IPS-20b (cell line): Measurements from ENCODE around the gene TMEM181.

Experiments
- H3K27ac ChIP-seq: one replicate; pipeline ENCODE4 v1.5.1; 2013; ENCODE audit warnings: low read length
- H3K27me3 ChIP-seq: 2 replicates; pipeline ENCODE4 v1.6.1; 2013; ENCODE audit warnings: mild to moderate bottlenecking, low read length, inconsistent platforms; ENCODE audit not compliant: insufficient read depth
- H3K36me3 ChIP-seq: 2 replicates; pipeline ENCODE4 v1.6.1; 2013; ENCODE audit warnings: low read depth, mild to moderate bottlenecking, inconsistent platforms, low read length, moderate library complexity; ENCODE audit not compliant: insufficient read depth
- H3K4me1 ChIP-seq: 2 replicates; pipeline ENCODE4 v1.6.1; 2013; ENCODE audit warnings: mild to moderate bottlenecking, control low read depth, inconsistent platforms, low read length, moderate library complexity; ENCODE audit not compliant: insufficient read depth
- H3K4me3 ChIP-seq: 2 replicates; pipeline ENCODE4 v1.5.1; 2013; ENCODE audit warnings: mild to moderate bottlenecking, low read length, inconsistent platforms
- H3K9ac ChIP-seq: 2 replicates; pipeline ENCODE4 v1.6.1; 2013; ENCODE audit warnings: low read depth, mild to moderate bottlenecking, inconsistent platforms, low read length, moderate library complexity
- H3K9me3 ChIP-seq: 2 replicates; pipeline ENCODE4 v1.6.1; 2013; ENCODE audit warnings: mild to moderate bottlenecking, low read depth, low read length, inconsistent platforms; ENCODE audit not compliant: insufficient read depth

Gene TMEM181

DNA sequence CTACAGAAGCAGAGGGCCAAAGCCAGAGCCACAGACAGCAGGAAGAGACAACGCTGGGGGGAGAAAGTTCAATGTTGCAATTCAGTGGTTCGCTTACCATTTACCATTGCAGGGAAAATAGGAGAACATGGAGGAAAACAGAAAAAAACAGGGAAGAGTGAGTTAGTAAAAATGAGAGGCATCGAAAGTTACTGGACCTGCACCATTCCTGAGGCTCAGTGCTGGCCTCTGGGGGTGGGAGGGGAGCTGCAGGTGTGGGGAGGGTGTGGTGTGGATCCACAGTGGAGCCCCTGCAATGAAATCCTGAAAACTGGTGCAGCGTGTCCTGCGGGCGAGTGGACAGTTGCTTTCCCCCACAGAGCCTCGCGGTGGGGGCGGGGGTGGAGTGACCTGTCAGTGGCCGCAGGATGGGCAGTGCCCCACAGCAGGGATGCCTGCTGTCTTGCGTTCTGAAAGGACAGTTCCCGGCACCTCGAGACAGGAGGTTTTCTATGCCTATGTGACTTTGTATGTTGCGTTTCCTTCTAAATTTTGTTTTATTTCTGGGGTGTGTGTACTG is 5.7 kb downstream of the TMEM181 start:
- Histone ChIP-seq H3K9ac (no peak overlapping the region), H3K27ac (no peak overlapping the region), H3K36me3 (no peaks in the 10 kb centered on the region), H3K4me1 (0 out of 2 replicates have a peak, but pooled peaks cover 4% of the 10 kb centered on the region), H3K27me3 (no peaks in the 10 kb centered on the region), H3K4me3 (no peak overlapping the region), H3K9me3 (no peaks in the 10 kb centered on the region)

DNA sequence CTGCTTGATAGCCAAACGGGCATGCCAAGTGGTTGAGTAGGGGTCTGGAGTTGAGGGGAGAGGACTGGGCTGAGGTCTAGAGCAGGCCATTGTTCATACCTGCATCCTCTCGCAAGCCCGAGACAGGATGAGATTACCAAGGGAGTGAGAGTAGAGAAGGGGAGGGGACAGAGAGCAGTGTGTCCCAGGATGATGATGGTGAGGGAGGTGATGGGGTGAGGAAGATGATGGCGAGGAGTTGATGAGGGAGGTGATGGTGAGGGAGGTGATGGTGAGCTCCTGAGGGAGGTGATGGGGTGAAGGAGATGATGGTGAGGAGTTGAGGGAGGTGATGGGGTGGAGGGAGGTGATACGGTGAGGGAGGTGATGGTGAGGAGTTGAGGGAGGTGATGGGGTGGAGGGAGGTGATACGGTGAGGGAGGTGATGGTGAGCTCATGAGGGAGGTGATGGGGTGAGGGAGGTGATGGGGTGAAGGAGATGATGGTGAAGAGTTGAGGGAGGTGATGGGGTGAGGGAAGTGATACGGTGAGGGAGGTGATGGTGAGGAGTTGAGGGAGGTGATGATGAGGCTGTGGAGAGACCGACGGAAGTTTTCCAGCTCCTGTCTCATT is 6.4 kb downstream of the TMEM181 start:
- Histone ChIP-seq H3K27ac (no peak overlapping the region), H3K4me1 (0 out of 2 replicates have a peak, but pooled peaks cover 2% of the 10 kb centered on the region), H3K4me3 (no peak overlapping the region), H3K9me3 (no peaks in the 10 kb centered on the region), H3K36me3 (no peaks in the 10 kb centered on the region), H3K9ac (no peak overlapping the region), H3K27me3 (no peaks in the 10 kb centered on the region)

DNA sequence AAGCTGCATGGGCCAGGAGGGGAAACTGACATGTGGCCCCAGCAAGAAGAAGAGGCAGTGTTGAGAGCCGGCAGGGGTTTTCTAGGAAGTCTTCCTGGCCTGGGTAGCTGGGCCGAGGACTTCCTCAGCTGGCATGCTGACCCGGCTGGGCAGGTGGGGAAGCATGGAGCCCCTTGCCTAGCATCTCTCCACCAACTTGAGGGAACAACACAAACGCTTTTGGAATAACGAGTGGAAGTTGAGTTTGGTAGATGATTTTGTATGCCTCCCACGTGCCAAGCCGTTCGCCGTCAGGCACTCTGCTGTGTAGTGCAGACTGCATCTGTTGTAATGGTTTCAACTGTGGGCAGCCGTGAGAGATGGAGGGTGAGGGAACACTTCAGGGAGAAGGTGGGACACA is 7.3 kb downstream of the TMEM181 start:
- Histone ChIP-seq H3K27ac (no peak overlapping the region), H3K9ac (no peak overlapping the region), H3K4me1 (no peaks in the 10 kb centered on the region), H3K36me3 (0 out of 2 replicates have a peak, but pooled peaks cover 3% of the 10 kb centered on the region), H3K4me3 (no peak overlapping the region), H3K27me3 (no peaks in the 10 kb centered on the region), H3K9me3 (no peaks in the 10 kb centered on the region)

DNA sequence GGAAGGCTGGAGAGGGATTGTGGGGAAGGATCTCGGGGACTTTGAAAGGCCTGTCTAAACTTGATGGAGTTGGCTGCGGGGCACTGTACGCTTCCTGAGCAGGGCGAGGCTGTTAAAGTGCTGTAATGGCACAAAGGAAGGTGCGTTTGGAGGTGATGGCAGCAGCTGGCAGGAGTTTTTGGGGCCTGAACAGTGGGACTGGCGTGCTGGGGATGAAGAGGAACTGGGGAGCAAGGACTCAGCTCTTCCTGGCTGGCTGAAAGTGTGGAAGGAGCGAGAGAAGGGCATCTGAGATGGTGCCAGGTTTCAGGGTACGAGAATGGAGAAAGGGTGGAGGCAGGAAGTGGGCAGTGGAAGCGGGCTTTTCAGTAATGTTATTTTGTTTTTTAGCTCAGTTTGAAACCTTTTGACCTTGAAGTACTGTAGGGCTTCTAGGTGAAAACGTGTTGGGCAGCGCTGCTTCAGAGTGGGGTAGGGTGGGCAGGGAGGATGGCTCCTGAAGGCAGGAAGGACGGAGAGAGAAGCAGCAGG is 8.0 kb downstream of the TMEM181 start:
- H3K27ac ChIP-seq: no peak overlapping the region
- H3K9me3 ChIP-seq: no peaks in the 10 kb centered on the region
- H3K4me3 ChIP-seq: no peak overlapping the region
- no peaks in the 10 kb centered on the region for H3K4me1 ChIP-seq
- H3K27me3 ChIP-seq: no peaks in the 10 kb centered on the region
- no peak overlapping the region for H3K9ac ChIP-seq
- H3K36me3 ChIP-seq: peaks cover 3% of the 10 kb centered on the region; the same call in 1 of the 2 replicates

DNA sequence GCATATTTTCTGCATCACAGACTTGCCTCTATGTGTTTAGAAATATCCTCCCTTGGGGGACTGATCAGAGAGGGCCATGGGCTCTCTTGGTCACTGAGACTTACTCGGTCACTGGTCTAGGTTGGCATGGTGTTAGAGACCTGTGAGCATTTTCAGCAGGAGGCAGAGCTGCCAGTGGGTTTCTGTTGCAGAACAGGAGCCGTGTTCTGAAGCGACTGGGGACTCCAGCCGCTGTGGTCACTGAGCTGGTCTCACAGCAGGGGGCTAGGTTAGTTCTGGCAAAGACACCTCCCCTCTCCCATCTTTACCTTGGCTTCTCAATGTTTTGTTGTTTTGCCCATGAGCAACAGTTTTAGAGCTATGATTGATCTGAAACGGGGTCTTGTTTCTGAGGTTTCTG is 8.7 kb downstream of the TMEM181 start:
- Histone ChIP-seq H3K9me3 (no peaks in the 10 kb centered on the region), H3K27me3 (no peaks in the 10 kb centered on the region), H3K36me3 (peaks cover 3% of the 10 kb centered on the region; the same call in 1 of the 2 replicates), H3K27ac (no peak overlapping the region), H3K9ac (no peak overlapping the region), H3K4me3 (no peak overlapping the region), H3K4me1 (no peaks in the 10 kb centered on the region)

DNA sequence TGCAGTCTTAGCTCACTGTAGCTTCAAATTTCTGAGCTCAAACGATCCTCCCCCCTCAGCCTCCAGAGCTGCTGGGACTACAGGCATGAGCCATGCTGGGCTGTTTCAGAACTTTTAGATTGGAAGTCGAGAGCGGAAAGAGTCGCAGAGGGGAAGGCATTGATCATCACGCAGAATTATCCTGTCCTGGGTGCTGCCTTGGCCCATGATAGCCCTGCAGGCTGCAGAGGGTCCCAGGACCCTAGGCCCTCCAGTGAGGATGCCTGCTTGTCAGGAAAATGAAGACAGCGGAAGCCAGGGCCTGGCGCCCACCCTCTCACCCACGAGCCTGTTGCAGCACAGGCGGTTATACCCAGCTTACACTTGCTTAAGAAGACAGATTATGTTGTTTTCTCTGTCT is 9.1 kb downstream of the TMEM181 start:
- H3K36me3 ChIP-seq: peaks cover 3% of the 10 kb centered on the region; the same call in 1 of the 2 replicates
- H3K27me3 ChIP-seq: no peaks in the 10 kb centered on the region
- no peak overlapping the region for H3K27ac ChIP-seq
- no peak overlapping the region for H3K4me3 ChIP-seq
- no peaks in the 10 kb centered on the region for H3K4me1 ChIP-seq
- H3K9me3 ChIP-seq: no peaks in the 10 kb centered on the region
- no peak overlapping the region for H3K9ac ChIP-seq

DNA sequence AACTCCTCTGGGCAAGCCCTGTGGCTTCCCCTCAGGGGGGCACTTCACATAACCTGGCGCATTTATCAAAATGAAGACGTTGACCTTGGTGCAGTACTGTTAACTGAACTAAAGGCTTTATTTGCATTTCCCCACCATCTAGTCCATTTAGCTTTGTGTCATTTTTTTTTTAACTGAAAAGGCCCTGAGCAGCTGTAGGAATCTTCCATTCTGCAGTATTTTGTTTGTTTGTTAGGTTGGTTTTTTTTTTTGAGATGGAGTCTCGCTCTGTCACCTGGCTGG is 10.7 kb downstream of the TMEM181 start:
- no peak overlapping the region for H3K9ac ChIP-seq
- peaks cover 8% of the 10 kb centered on the region for H3K36me3 ChIP-seq
- H3K27ac ChIP-seq: no peak overlapping the region
- no peaks in the 10 kb centered on the region; the same call in 1 of the 2 replicates for H3K4me1 ChIP-seq
- H3K4me3 ChIP-seq: no peak overlapping the region
- H3K27me3 ChIP-seq: no peaks in the 10 kb centered on the region
- no peaks in the 10 kb centered on the region for H3K9me3 ChIP-seq

DNA sequence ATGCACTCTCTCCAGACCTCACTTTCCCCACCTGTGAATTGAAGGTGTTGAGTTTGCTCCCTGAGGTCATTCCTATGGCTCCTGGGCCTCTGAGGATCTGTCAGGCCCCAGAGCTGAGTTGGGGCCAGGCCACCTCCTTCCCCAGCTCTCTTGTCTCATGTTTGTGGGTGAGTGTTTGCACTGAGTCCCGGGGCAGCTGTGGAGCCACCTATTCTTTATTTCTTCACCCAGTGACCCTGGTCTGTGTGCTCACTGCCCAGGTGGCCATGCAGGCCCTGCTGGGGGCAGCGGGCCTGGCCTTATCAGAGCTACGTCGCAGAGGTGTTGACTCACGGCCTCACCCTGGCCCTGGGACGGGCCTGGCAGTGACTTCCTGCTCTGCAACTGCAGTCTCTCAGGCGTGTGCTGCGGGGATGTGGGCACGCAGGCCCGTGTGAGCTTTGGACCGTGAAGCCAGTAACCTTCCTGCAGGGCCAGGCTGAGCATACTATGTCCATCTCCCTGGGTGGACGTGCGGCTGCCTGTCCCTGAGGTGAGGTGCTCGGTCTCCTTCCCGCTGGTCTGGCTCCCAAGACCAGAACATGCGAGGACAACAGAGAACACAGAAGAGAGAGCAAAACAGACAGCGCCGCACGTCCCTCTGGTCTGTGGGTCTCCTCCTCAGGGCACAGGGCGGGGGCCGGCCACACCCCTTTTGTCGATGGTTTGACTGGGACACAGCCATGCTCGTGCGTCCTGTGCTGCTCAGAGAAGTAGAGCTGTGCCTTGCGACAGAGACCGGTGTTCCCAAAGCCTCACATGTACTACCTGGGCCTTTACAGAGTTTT is 12.1 kb downstream of the TMEM181 start:
- Histone ChIP-seq H3K36me3 (peaks cover 8% of the 10 kb centered on the region), H3K27me3 (no peaks in the 10 kb centered on the region), H3K9me3 (no peaks in the 10 kb centered on the region), H3K4me3 (no peak overlapping the region), H3K9ac (no peak overlapping the region), H3K27ac (no peak overlapping the region), H3K4me1 (peaks cover 6% of the 10 kb centered on the region; the same call in 1 of the 2 replicates)

DNA sequence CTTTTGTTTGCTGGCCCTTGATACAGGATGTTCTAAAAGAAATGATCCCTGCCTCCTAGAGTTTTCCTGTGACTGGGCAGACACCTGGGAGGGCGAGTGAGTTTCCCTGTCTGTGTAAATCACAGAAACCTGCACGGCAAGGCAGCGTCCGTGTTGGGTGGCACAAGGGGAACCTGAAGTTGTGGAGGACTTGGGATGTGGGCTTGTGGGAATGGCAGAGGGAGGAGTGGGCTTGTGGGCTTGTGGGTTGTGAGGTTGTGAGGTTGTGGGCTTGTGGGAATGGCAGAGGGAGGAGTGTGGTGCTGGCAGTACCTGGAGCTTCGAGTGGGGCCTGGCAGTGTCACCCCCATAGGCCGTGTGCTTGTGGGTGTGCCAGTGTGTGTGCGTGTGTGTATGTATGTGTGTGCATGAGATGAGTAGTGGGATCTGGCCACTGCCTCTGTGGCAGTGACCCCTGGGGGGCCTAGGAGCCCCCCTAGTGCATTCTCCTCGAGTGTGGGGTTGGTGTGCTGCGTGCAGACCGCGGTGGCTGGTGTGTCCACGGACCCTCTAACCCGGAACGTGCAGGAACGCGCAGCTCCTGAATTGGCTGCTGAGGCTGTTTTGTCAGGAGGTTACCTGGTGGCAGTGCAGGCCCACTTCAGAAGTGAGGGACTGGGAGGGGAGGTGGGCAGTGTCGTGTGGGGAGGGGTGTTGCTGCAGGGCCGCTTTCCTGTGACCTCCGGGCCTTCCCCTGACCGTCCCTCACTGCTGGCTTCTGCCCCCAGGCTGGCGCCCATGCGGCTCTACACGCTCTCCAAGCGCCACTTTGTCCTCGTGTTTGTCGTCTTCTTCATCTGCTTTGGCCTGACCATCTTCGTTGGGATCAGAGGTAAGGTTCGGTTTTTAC is 13.0 kb downstream of the TMEM181 start:
- no peak overlapping the region for H3K4me3 ChIP-seq
- peaks cover 8% of the 10 kb centered on the region for H3K36me3 ChIP-seq
- no peak overlapping the region for H3K27ac ChIP-seq
- H3K9ac ChIP-seq: no peak overlapping the region
- no peaks in the 10 kb centered on the region for H3K27me3 ChIP-seq
- H3K4me1 ChIP-seq: peaks cover 6% of the 10 kb centered on the region; the same call in 1 of the 2 replicates
- no peaks in the 10 kb centered on the region for H3K9me3 ChIP-seq

DNA sequence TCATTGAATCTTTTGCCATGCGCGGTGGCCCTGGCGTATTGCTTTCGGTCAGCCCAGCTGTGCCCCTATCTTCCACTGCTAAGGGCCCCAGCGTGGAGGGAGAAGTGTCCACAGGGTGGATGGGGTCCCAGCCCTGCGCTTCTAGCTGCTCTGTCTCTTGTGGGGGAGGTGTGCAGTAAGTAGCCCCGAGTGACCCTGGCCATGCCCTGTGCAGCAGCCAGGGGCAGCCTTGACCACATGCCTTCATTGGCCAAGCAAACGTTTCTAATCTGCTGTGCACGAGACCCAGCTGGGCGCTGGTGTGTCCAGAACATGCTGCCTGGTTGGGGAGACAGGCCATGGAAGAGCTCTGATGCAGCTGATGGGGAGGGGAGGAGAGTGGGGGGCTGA is 13.6 kb downstream of the TMEM181 start:
- peaks cover 6% of the 10 kb centered on the region; the same call in 1 of the 2 replicates for H3K4me1 ChIP-seq
- no peak overlapping the region for H3K4me3 ChIP-seq
- H3K27ac ChIP-seq: no peak overlapping the region
- no peak overlapping the region for H3K9ac ChIP-seq
- no peaks in the 10 kb centered on the region for H3K9me3 ChIP-seq
- no peaks in the 10 kb centered on the region for H3K27me3 ChIP-seq
- peaks cover 8% of the 10 kb centered on the region for H3K36me3 ChIP-seq

DNA sequence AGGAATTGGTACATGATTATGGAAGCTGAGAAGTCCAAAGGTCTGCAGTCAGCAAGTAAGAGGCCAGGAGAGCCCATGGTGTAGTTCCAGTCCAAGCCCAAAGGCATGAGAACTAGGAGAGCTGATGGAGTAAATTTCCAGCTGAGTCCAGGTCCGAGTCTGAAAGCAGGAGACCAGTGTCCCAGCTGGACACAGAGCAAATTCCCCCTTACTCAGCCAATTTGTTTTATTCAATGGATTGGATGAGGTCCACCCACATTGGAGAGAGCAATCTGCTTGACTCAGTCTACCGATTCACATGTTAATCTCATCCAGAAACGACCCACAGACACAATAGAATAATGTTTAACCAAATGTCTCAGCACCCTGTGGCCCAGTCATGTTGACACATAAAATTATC is 14.9 kb downstream of the TMEM181 start:
- Histone ChIP-seq H3K9me3 (no peaks in the 10 kb centered on the region), H3K36me3 (peaks cover 8% of the 10 kb centered on the region), H3K9ac (no peak overlapping the region), H3K27ac (no peak overlapping the region), H3K4me1 (peaks cover 6% of the 10 kb centered on the region; the same call in 1 of the 2 replicates), H3K27me3 (no peaks in the 10 kb centered on the region), H3K4me3 (no peak overlapping the region)
